GM21423 (cell line): ENCODE results near the gene PTGES3L.

Experiments
- ATAC-seq: cut with Tn5 transposase; IDR thresholded peaks from one replicate; pipeline ENCODE4 v1.9.1; 2021; ENCODE audit warnings: mild to moderate bottlenecking, moderate library complexity; ENCODE audit not compliant: unreplicated experiment

The PTGES3L gene

DNA sequence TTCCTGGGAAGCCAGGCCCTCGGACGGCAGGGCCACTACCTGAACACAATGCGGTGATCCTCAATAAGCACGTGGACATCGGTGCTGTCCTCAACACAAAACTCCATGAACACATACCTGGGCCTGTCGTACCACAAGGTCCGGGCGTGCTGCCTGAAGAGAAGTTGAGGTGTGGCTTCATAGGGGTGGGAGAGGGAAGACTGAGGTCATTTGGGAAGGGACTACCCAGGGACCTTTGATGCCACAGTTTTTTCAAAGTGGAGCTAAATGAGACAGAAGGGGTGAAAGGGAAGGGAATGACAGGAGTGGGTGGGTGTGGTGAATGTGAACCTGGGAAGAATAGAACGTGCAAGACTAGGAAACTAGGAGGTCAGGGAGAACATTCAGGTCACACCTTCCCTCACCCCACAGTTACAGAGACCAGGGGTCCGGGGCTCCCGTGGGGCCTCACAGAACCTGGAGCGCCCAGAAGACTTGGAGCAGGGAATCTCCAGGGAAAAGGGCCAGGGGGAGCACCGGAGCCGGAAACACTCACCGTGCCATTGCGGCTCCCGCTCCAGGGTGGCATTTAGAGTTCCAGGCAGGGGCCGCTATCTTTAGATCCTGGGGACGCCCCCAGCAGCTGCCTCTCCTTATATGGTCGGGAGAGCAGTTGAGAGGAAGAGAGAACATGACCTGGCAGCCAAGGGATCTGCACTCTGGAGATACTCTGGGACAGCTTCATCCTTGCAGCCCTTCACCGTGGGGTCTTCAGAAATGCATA, at the start of gene PTGES3L:
Gene PTGES3L (minus strand): TSS at position 570 of the 763 bp plus-strand sequence. CDS start 27 bp downstream, at position 543.
- ATAC-seq: no peak

GRCh38 chr17:43028221-43028861, 48.5 kb upstream of the PTGES3L start:
- ATAC-seq: no peak

GRCh38 chr17:43027091-43028032, 47.5 kb upstream of the PTGES3L start:
- no peak for ATAC-seq

GRCh38 chr17:43026595-43026994, 46.7 kb upstream of the PTGES3L start:
- ATAC-seq: no peak

GRCh38 chr17:43025766-43026537, 46.1 kb upstream of the PTGES3L start:
- ATAC-seq: no peak

GRCh38 chr17:43025290-43025657, 45.4 kb upstream of the PTGES3L start:
- ATAC-seq: no peak

DNA sequence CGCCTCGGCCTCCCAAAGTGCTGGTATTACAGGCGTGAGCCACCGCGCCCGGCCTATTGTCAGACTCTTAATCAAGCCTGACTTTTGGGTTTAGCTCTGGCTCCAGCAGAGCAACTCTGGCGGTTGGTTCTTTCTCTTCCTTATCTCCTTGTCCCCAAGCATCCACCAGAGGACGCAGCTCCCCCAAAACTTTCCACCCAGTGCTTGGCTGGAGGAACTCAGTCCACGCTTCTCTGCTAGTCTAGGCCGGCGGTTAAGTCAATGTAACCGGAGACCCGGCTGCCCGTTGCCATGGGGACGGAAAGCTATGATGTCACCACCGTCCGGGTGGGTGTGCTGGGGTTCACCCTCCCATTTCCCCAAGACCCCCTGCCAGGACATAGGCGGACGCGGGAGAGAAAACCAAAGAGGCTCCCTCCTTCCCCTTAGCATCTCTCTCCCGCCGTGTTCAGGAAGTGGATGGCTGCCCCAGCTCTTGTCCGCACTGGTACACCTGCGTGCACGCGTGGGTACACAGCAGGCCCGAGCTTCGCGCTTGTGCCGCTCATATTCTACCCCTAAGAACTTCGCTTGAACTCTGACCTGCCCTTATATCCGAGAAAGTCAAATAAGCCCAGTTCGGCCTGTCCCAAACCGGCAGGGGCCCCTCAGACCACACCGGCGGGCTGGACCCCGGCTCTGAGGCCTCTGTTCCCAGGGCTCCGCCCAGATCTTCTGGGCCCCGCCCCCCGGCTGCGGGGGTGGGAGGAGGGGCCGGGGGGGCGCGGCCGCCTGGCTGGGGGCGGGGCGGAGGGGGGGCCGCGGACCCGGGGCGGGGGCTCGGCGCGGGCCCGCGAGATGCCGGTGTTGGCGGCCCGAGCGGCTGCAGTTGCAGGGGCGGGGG, 44.8 kb upstream of the PTGES3L start, which contains the start of gene RND2:
Gene RND2 (plus strand): TSS at position 825 of the 883 bp plus-strand sequence. CDS start 117 bp downstream, outside the sequence.
- ATAC-seq: no peak

DNA sequence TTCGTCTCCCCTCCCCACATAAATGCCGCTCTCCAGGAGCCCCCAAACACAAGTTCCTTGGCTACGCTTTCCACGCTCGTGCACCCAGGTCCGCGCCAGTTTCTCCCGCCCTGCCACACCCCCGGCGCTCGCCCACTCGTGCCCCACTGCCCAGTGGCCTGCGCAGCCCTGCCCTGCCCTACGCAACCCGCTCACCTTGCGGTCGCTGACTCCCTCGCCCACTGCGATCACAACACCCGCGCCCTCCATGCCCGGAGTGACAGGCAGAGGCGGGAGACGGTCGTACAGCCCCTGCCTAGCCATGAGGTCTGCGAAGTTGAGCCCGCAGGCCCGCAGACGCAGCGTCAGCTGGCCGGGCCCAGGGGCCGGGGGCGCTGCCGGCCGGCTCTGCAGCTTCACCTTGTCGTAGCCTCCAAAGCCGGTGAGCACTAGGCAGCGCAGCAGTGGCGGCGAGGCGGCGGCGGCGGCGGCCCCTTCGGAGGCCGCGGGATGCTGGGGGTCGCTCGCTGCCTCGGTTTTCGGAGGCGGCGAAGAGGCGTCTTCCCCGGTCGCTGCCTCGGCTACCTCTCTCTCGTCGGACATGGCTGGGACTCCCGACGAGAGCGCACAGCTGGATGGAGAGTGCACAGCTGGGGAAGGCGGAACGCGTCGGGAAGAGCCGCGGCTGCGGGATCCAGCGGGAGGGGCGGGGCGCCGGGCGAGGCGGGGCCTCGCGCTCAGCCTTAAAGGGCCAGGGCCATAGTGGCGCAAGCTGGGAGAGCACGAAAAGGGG, 42.0 kb upstream of the PTGES3L start, which contains the start of gene VAT1:
Gene VAT1 (minus strand): TSS at position 645 of the 772 bp plus-strand sequence. CDS start 63 bp downstream, at position 582.
- ATAC-seq: peak; percentile 36

DNA sequence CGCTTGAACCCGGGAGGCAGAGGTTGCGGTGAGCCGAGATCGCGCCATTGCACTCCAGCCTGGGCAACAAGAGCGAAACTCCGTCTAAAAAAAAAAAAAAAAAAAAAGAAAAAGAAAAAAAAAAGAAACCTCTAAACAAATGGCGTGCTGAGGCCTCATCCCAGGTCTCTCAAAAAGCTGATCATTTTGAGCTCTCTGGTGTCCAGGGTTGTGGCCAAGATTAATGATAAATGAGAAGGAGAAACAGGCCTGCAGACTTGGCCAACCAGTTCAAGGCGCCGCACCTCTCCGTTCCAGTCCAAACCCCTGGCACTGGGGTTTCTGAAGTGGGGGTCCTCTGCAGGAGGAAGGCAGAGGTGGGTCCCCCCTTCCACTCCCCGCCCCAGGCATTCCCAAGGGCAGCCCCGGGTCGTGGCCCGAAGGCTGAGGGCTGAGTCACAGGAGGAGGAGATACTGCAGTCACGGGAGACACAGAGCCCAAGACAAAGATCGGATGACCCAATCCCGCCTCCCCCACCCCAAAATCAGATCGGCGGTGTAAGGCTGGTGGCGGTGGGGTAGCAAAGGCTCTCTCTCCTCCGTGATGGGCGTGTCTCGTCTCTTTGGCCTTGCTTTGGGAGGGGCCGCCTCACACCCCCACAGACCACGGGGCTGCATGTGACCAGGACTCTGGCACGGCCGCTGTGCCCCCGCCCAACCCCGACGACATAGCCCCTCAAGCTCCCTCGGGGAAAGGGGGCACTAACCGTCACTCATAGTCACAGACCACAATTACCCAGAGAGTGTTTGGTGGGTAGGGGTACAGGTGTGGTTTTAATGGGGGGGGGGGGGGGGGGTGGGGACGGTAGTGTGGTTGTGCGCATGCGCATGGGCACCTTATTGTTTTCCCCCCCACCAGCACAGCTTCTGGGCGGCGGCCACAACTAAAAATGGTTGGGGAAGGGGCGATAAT, 41.2 kb upstream of the PTGES3L start:
- no peak for ATAC-seq

- no peak for ATAC-seq
Observed at GRCh38 chr17:43020030-43020621, 40.2 kb upstream of the PTGES3L start.

DNA sequence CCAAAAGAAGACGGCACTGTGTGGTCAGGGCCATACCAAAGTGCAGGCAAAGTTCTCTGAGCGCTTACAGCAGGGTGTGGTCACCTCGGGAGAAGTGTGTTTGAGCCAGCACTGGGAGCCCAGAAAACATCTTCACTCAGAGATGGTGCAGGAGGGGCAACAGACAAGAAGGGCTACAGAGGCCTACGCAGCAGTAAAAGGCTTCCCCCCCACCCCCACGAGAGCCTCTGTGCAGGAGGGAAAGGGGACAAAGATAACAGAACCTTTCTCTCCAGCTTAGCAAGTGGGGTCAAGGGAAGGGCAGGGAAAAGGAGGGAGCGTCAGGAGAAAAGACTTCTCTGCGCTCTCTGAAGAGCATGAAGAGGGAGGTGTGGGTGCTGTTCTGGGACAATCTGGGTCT, 39.5 kb upstream of the PTGES3L start:
- no peak for ATAC-seq

GRCh38 chr17:43018932-43019331, 39.1 kb upstream of the PTGES3L start:
- ATAC-seq: no peak

- no peak for ATAC-seq
Observed at GRCh38 chr17:43018008-43018853, 38.4 kb upstream of the PTGES3L start.

DNA sequence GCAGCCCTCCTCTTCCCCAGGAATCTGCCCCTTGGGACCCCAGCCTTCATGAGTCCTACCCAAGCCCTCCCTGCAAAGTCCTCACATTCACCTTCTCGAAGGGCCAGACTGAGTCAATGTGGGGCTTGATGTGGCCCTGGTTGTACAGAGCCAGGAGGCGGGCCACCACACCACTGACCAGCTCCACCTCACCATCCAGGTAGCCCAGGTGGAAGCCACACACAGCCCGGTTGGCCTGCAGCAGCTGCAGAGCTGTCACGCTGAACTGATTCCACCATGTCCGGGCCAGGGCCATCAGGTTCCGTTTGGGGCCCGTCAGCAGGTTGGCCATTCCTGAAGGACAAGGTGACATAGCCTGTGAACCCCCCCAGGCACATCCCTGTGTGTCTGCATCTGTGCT, 36.3 kb upstream of the PTGES3L start:
- ATAC-seq: no peak

DNA sequence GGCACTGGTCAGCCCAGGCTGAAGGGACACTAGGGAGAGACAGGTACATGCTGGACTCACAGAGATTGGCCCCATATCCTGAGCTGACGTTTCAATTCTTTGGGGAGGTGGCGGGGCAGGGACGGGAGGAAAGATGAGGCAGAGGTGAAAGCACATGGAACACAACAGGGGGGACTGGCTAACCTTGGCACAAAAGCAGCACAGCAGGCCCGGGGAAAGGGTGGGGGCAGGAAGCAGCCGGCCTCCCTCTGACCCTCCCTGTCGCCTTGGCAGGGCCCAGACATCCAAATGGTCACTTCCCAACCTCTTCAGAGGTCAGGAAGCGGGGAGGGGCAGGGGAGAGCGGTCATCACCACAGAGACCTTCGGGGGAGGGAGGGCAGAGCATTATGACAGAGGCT, 35.7 kb upstream of the PTGES3L start:
- ATAC-seq: no peak
